Measurements from ENCODE around the gene PHYHIPL.
"Not testable (repeated sequence)": the region's sequence is repeated elsewhere in the genome, so short reads cannot be mapped to it uniquely, and the experiment has no call there.

Gene PHYHIPL

GRCh38 chr10:59181668-59182067, 5.2 kb downstream of the PHYHIPL start:
- no peak overlapping the region for H3K4me3 ChIP-seq (ENCODE audit: insufficient read depth, low read depth, low read length, poor library complexity, severe bottlenecking)
- no peaks in the 10 kb centered on the region for H3K27me3 ChIP-seq (replicated peaks; ENCODE audit: control insufficient read depth, insufficient read depth, low read length, poor library complexity, severe bottlenecking)
- no peak for DNase-seq

GRCh38 chr10:59190332-59190731, 13.9 kb downstream of the PHYHIPL start:
- no peak for DNase-seq
- no peaks in the 10 kb centered on the region for H3K27me3 ChIP-seq (replicated peaks; ENCODE audit: control insufficient read depth, insufficient read depth, low read length, poor library complexity, severe bottlenecking)
- H3K27ac ChIP-seq (ENCODE audit: insufficient read depth, low read length, poor library complexity, severe bottlenecking): no peak overlapping the region
- no peaks in the 10 kb centered on the region for H3K9me3 ChIP-seq (ENCODE audit: control insufficient read depth, low read length)
- H3K36me3 ChIP-seq (ENCODE audit: control insufficient read depth, insufficient read depth, low read length): no peaks in the 10 kb centered on the region
- no peak overlapping the region for H3K4me3 ChIP-seq (ENCODE audit: insufficient read depth, low read depth, low read length, poor library complexity, severe bottlenecking)
- H3K4me1 ChIP-seq (ENCODE audit: control insufficient read depth, insufficient read depth, low read length, poor library complexity, severe bottlenecking): no peaks in the 10 kb centered on the region

More at GRCh38 chr10:59181668-59182067, 5.2 kb downstream of the PHYHIPL start:
- no peak overlapping the region for H3K27ac ChIP-seq (ENCODE audit: insufficient read depth, low read length, poor library complexity, severe bottlenecking)
- H3K36me3 ChIP-seq (ENCODE audit: control insufficient read depth, insufficient read depth, low read length): no peaks in the 10 kb centered on the region
- H3K9me3 ChIP-seq (ENCODE audit: control insufficient read depth, low read length): no peaks in the 10 kb centered on the region
- H3K4me1 ChIP-seq (ENCODE audit: control insufficient read depth, insufficient read depth, low read length, poor library complexity, severe bottlenecking): no peaks in the 10 kb centered on the region

- Histone ChIP-seq H3K27me3 (replicated peaks; ENCODE audit: control insufficient read depth, insufficient read depth, low read length, poor library complexity, severe bottlenecking) (no peaks in the 10 kb centered on the region), H3K9me3 (ENCODE audit: control insufficient read depth, low read length) (no peaks in the 10 kb centered on the region), H3K4me3 (ENCODE audit: insufficient read depth, low read depth, low read length, poor library complexity, severe bottlenecking) (no peak overlapping the region), H3K27ac (ENCODE audit: insufficient read depth, low read length, poor library complexity, severe bottlenecking) (no peak overlapping the region), H3K36me3 (ENCODE audit: control insufficient read depth, insufficient read depth, low read length) (no peaks in the 10 kb centered on the region), H3K4me1 (ENCODE audit: control insufficient read depth, insufficient read depth, low read length, poor library complexity, severe bottlenecking) (no peaks in the 10 kb centered on the region)
- DNase-seq: no peak
Observed at GRCh38 chr10:59206204-59206720, 29.8 kb downstream of the PHYHIPL start.

- no peak overlapping the region for H3K4me3 ChIP-seq (ENCODE audit: insufficient read depth, low read depth, low read length, poor library complexity, severe bottlenecking)
- no peaks in the 10 kb centered on the region for H3K9me3 ChIP-seq (ENCODE audit: control insufficient read depth, low read length)
- no peaks in the 10 kb centered on the region for H3K36me3 ChIP-seq (ENCODE audit: control insufficient read depth, insufficient read depth, low read length)
- DNase-seq: no peak
- H3K27me3 ChIP-seq (replicated peaks; ENCODE audit: control insufficient read depth, insufficient read depth, low read length, poor library complexity, severe bottlenecking): no peaks in the 10 kb centered on the region
- H3K27ac ChIP-seq (ENCODE audit: insufficient read depth, low read length, poor library complexity, severe bottlenecking): no peak overlapping the region
- H3K4me1 ChIP-seq (ENCODE audit: control insufficient read depth, insufficient read depth, low read length, poor library complexity, severe bottlenecking): no peaks in the 10 kb centered on the region
Observed at GRCh38 chr10:59212301-59212798, 35.9 kb downstream of the PHYHIPL start.

GRCh38 chr10:59214160-59214559, 37.7 kb downstream of the PHYHIPL start:
- H3K4me1 ChIP-seq (ENCODE audit: control insufficient read depth, insufficient read depth, low read length, poor library complexity, severe bottlenecking): no peaks in the 10 kb centered on the region
- H3K27ac ChIP-seq (ENCODE audit: insufficient read depth, low read length, poor library complexity, severe bottlenecking): no peak overlapping the region
- H3K27me3 ChIP-seq (replicated peaks; ENCODE audit: control insufficient read depth, insufficient read depth, low read length, poor library complexity, severe bottlenecking): no peaks in the 10 kb centered on the region
- no peaks in the 10 kb centered on the region for H3K36me3 ChIP-seq (ENCODE audit: control insufficient read depth, insufficient read depth, low read length)
- H3K9me3 ChIP-seq (ENCODE audit: control insufficient read depth, low read length): no peaks in the 10 kb centered on the region
- no peak overlapping the region for H3K4me3 ChIP-seq (ENCODE audit: insufficient read depth, low read depth, low read length, poor library complexity, severe bottlenecking)
- DNase-seq: no peak

GRCh38 chr10:59216178-59216869, 39.9 kb downstream of the PHYHIPL start:
- no peaks in the 10 kb centered on the region for H3K4me1 ChIP-seq (ENCODE audit: control insufficient read depth, insufficient read depth, low read length, poor library complexity, severe bottlenecking)
- no peak for DNase-seq

GRCh38 chr10:59222788-59223187, 46.3 kb downstream of the PHYHIPL start:
- DNase-seq: no peak
- H3K27me3 ChIP-seq (replicated peaks; ENCODE audit: control insufficient read depth, insufficient read depth, low read length, poor library complexity, severe bottlenecking): no peaks in the 10 kb centered on the region
- H3K9me3 ChIP-seq (ENCODE audit: control insufficient read depth, low read length): no peaks in the 10 kb centered on the region
- no peak overlapping the region for H3K27ac ChIP-seq (ENCODE audit: insufficient read depth, low read length, poor library complexity, severe bottlenecking)
- no peaks in the 10 kb centered on the region for H3K4me1 ChIP-seq (ENCODE audit: control insufficient read depth, insufficient read depth, low read length, poor library complexity, severe bottlenecking)
- no peaks in the 10 kb centered on the region for H3K36me3 ChIP-seq (ENCODE audit: control insufficient read depth, insufficient read depth, low read length)
- H3K4me3 ChIP-seq (ENCODE audit: insufficient read depth, low read depth, low read length, poor library complexity, severe bottlenecking): no peak overlapping the region

More at GRCh38 chr10:59216178-59216869, 39.9 kb downstream of the PHYHIPL start:
- H3K9me3 ChIP-seq (ENCODE audit: control insufficient read depth, low read length): no peaks in the 10 kb centered on the region
- H3K36me3 ChIP-seq (ENCODE audit: control insufficient read depth, insufficient read depth, low read length): no peaks in the 10 kb centered on the region
- no peak overlapping the region for H3K4me3 ChIP-seq (ENCODE audit: insufficient read depth, low read depth, low read length, poor library complexity, severe bottlenecking)
- no peak overlapping the region for H3K27ac ChIP-seq (ENCODE audit: insufficient read depth, low read length, poor library complexity, severe bottlenecking)
- no peaks in the 10 kb centered on the region for H3K27me3 ChIP-seq (replicated peaks; ENCODE audit: control insufficient read depth, insufficient read depth, low read length, poor library complexity, severe bottlenecking)

GRCh38 chr10:59223597-59223996, 47.2 kb downstream of the PHYHIPL start:
- H3K9me3 ChIP-seq (ENCODE audit: control insufficient read depth, low read length); H3K4me3 ChIP-seq (ENCODE audit: insufficient read depth, low read depth, low read length, poor library complexity, severe bottlenecking); H3K36me3 ChIP-seq (ENCODE audit: control insufficient read depth, insufficient read depth, low read length); H3K27me3 ChIP-seq (replicated peaks; ENCODE audit: control insufficient read depth, insufficient read depth, low read length, poor library complexity, severe bottlenecking); DNase-seq; H3K4me1 ChIP-seq (ENCODE audit: control insufficient read depth, insufficient read depth, low read length, poor library complexity, severe bottlenecking); H3K27ac ChIP-seq (ENCODE audit: insufficient read depth, low read length, poor library complexity, severe bottlenecking): not testable (repeated sequence)

GRCh38 chr10:59225211-59225610, 48.8 kb downstream of the PHYHIPL start:
- no peak for DNase-seq
- Histone ChIP-seq H3K9me3 (ENCODE audit: control insufficient read depth, low read length) (no peaks in the 10 kb centered on the region), H3K4me3 (ENCODE audit: insufficient read depth, low read depth, low read length, poor library complexity, severe bottlenecking) (no peak overlapping the region), H3K36me3 (ENCODE audit: control insufficient read depth, insufficient read depth, low read length) (no peaks in the 10 kb centered on the region), H3K27ac (ENCODE audit: insufficient read depth, low read length, poor library complexity, severe bottlenecking) (no peak overlapping the region), H3K27me3 (replicated peaks; ENCODE audit: control insufficient read depth, insufficient read depth, low read length, poor library complexity, severe bottlenecking) (no peaks in the 10 kb centered on the region), H3K4me1 (ENCODE audit: control insufficient read depth, insufficient read depth, low read length, poor library complexity, severe bottlenecking) (no peaks in the 10 kb centered on the region)

- Histone ChIP-seq H3K4me3 (ENCODE audit: insufficient read depth, low read depth, low read length, poor library complexity, severe bottlenecking) (no peak overlapping the region), H3K9me3 (ENCODE audit: control insufficient read depth, low read length) (no peaks in the 10 kb centered on the region), H3K4me1 (ENCODE audit: control insufficient read depth, insufficient read depth, low read length, poor library complexity, severe bottlenecking) (no peaks in the 10 kb centered on the region), H3K27me3 (replicated peaks; ENCODE audit: control insufficient read depth, insufficient read depth, low read length, poor library complexity, severe bottlenecking) (no peaks in the 10 kb centered on the region), H3K36me3 (ENCODE audit: control insufficient read depth, insufficient read depth, low read length) (no peaks in the 10 kb centered on the region), H3K27ac (ENCODE audit: insufficient read depth, low read length, poor library complexity, severe bottlenecking) (no peak overlapping the region)
- no peak for DNase-seq
Observed at GRCh38 chr10:59227136-59227673, 50.8 kb downstream of the PHYHIPL start.
